ENCODE results near the gene KCNJ1.

DNA sequence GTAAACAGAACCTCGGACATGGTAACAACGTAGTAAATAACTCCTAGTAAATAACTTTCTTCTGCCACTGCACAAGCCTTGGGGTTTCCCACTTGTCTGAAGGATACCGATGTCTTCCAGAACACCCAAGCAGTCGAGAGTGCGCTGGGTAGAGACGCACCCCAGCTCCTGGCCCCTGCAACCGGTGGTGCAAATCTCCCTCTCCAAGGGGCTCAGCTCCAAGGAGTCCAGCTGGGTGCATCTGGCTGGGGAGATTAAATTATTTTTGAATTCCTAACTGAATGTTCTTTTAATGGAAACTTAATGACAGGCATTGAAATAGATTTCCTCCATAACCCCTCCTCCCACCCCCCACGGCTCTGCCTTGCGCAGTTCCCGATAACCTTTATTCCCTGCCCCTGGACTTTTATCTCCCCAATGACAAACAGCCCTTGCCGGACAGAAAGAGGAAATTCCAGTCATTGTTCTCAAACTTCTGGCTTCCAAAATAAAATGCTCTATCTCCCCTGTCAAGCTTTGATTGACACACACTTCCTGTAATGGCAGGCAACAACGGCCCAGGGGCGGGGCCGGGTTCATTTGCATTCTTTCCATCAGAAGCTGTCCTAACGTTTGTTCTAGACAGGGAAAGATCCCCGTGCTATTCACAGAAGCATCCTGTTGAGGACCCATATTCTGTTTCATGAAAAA lies 31.2 kb downstream of the KCNJ1 start:
- TF ChIP-seq POLR2A (IDR thresholded peaks at IDR 0.05), result no peak
- TF ChIP-seq, protein P1, sequence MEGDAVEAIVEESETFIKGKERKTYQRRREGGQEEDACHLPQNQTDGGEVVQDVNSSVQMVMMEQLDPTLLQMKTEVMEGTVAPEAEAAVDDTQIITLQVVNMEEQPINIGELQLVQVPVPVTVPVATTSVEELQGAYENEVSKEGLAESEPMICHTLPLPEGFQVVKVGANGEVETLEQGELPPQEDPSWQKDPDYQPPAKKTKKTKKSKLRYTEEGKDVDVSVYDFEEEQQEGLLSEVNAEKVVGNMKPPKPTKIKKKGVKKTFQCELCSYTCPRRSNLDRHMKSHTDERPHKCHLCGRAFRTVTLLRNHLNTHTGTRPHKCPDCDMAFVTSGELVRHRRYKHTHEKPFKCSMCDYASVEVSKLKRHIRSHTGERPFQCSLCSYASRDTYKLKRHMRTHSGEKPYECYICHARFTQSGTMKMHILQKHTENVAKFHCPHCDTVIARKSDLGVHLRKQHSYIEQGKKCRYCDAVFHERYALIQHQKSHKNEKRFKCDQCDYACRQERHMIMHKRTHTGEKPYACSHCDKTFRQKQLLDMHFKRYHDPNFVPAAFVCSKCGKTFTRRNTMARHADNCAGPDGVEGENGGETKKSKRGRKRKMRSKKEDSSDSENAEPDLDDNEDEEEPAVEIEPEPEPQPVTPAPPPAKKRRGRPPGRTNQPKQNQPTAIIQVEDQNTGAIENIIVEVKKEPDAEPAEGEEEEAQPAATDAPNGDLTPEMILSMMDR (IDR thresholded peaks at IDR 0.05), result no peak
